ENCODE measurements around the gene GSK3A. TPM values are rescaled to one million over a fixed set of nuclear protein-coding genes. Genes with fewer than 3 reads are reported as not detected.
A peak's percentile ranks its signal among the peaks of the same experiment; 100 is the strongest.

Gene GSK3A
- polyA plus RNA-seq, 2 donors: 32.9 TPM

GRCh38 chr19:42250666-42251531, 8.5 kb upstream of the GSK3A start:
- 13 to 21% methylated on average over 15 to 19 of the region's 19 CpGs for WGBS, 2 donors
- no peaks in the 10 kb centered on the region for H3K27me3 ChIP-seq (ENCODE audit: control insufficient read depth in 1 of 2, insufficient read depth in 2 of 2, low read length in 2 of 2)
- H3K27ac ChIP-seq (ENCODE audit: low read depth in 2 of 2, low read length in 1 of 2): peak overlapping the region; percentile 96 to 99
- H3K36me3 ChIP-seq (ENCODE audit: control insufficient read depth in 2 of 2, insufficient read depth in 2 of 2, low read length in 1 of 2): peaks cover 0 to 7% of the 10 kb centered on the region in 2 donors
- peaks cover 6 to 24% of the 10 kb centered on the region in 2 donors for H3K4me1 ChIP-seq (ENCODE audit: control insufficient read depth in 2 of 2, insufficient read depth in 2 of 2, low read length in 1 of 2)
- no peak overlapping the region for H3K4me3 ChIP-seq (ENCODE audit: low read depth in 1 of 2, low read length in 2 of 2)
- H3K9me3 ChIP-seq (ENCODE audit: control insufficient read depth in 2 of 2, insufficient read depth in 1 of 2, low read depth in 1 of 2, low read length in 1 of 2): no peaks in the 10 kb centered on the region

- Histone ChIP-seq H3K27ac (ENCODE audit: low read depth in 2 of 2, low read length in 1 of 2) (peak overlapping the region; percentile 62 to 99), H3K36me3 (ENCODE audit: control insufficient read depth in 2 of 2, insufficient read depth in 2 of 2, low read length in 1 of 2) (peaks cover 0 to 7% of the 10 kb centered on the region in 2 donors), H3K9me3 (ENCODE audit: control insufficient read depth in 2 of 2, insufficient read depth in 1 of 2, low read depth in 1 of 2, low read length in 1 of 2) (no peaks in the 10 kb centered on the region), H3K4me3 (ENCODE audit: low read depth in 1 of 2, low read length in 2 of 2) (no peak overlapping the region), H3K4me1 (ENCODE audit: control insufficient read depth in 2 of 2, insufficient read depth in 2 of 2, low read length in 1 of 2) (peaks cover 6 to 22% of the 10 kb centered on the region in 2 donors), H3K27me3 (ENCODE audit: control insufficient read depth in 1 of 2, insufficient read depth in 2 of 2, low read length in 2 of 2) (no peaks in the 10 kb centered on the region)
- WGBS, 2 donors: 59 to 64% methylated on average over 15 of the region's 15 CpGs
Measured at GRCh38 chr19:42250183-42250665, 7.8 kb upstream of the GSK3A start.

- H3K4me3 ChIP-seq (ENCODE audit: low read depth in 1 of 2, low read length in 2 of 2): no peak overlapping the region
- peaks cover 6 to 24% of the 10 kb centered on the region in 2 donors for H3K4me1 ChIP-seq (ENCODE audit: control insufficient read depth in 2 of 2, insufficient read depth in 2 of 2, low read length in 1 of 2)
- peak overlapping the region; percentile 62 to 99 for H3K27ac ChIP-seq (ENCODE audit: low read depth in 2 of 2, low read length in 1 of 2)
- no peaks in the 10 kb centered on the region for H3K27me3 ChIP-seq (ENCODE audit: control insufficient read depth in 1 of 2, insufficient read depth in 2 of 2, low read length in 2 of 2)
- WGBS, 2 donors: 71 to 76% methylated on average over 6 of the region's 6 CpGs
- peaks cover 0 to 7% of the 10 kb centered on the region in 2 donors for H3K36me3 ChIP-seq (ENCODE audit: control insufficient read depth in 2 of 2, insufficient read depth in 2 of 2, low read length in 1 of 2)
- H3K9me3 ChIP-seq (ENCODE audit: control insufficient read depth in 2 of 2, insufficient read depth in 1 of 2, low read depth in 1 of 2, low read length in 1 of 2): no peaks in the 10 kb centered on the region
Measured at GRCh38 chr19:42249769-42250168, 7.4 kb upstream of the GSK3A start.

GRCh38 chr19:42249149-42249750, 6.8 kb upstream of the GSK3A start:
- no peak overlapping the region for H3K4me3 ChIP-seq (ENCODE audit: low read depth in 1 of 2, low read length in 2 of 2)
- peaks cover 6 to 24% of the 10 kb centered on the region in 2 donors for H3K4me1 ChIP-seq (ENCODE audit: control insufficient read depth in 2 of 2, insufficient read depth in 2 of 2, low read length in 1 of 2)
- no peaks in the 10 kb centered on the region for H3K9me3 ChIP-seq (ENCODE audit: control insufficient read depth in 2 of 2, insufficient read depth in 1 of 2, low read depth in 1 of 2, low read length in 1 of 2)
- H3K36me3 ChIP-seq (ENCODE audit: control insufficient read depth in 2 of 2, insufficient read depth in 2 of 2, low read length in 1 of 2): peaks cover 0 to 7% of the 10 kb centered on the region in 2 donors
- H3K27me3 ChIP-seq (ENCODE audit: control insufficient read depth in 1 of 2, insufficient read depth in 2 of 2, low read length in 2 of 2): no peaks in the 10 kb centered on the region
- no peak overlapping the region for H3K27ac ChIP-seq (ENCODE audit: low read depth in 2 of 2, low read length in 1 of 2)
- WGBS, 2 donors: 80% methylated on average over 32 to 36 of the region's 36 CpGs

- WGBS, 2 donors: 84 to 90% methylated on average over 38 to 41 of the region's 41 CpGs
- H3K36me3 ChIP-seq (ENCODE audit: control insufficient read depth in 2 of 2, insufficient read depth in 2 of 2, low read length in 1 of 2): peaks cover 0 to 7% of the 10 kb centered on the region in 2 donors
- H3K27me3 ChIP-seq (ENCODE audit: control insufficient read depth in 1 of 2, insufficient read depth in 2 of 2, low read length in 2 of 2): no peaks in the 10 kb centered on the region
- H3K4me1 ChIP-seq (ENCODE audit: control insufficient read depth in 2 of 2, insufficient read depth in 2 of 2, low read length in 1 of 2): peaks cover 6 to 24% of the 10 kb centered on the region in 2 donors
- no peak overlapping the region for H3K27ac ChIP-seq (ENCODE audit: low read depth in 2 of 2, low read length in 1 of 2)
- H3K9me3 ChIP-seq (ENCODE audit: control insufficient read depth in 2 of 2, insufficient read depth in 1 of 2, low read depth in 1 of 2, low read length in 1 of 2): no peaks in the 10 kb centered on the region
- H3K4me3 ChIP-seq (ENCODE audit: low read depth in 1 of 2, low read length in 2 of 2): no peak overlapping the region
Measured at GRCh38 chr19:42248270-42249148, 6.1 kb upstream of the GSK3A start.

GRCh38 chr19:42247640-42248199, 5.3 kb upstream of the GSK3A start:
- Histone ChIP-seq H3K9me3 (ENCODE audit: control insufficient read depth in 2 of 2, insufficient read depth in 1 of 2, low read depth in 1 of 2, low read length in 1 of 2) (no peaks in the 10 kb centered on the region), H3K4me3 (ENCODE audit: low read depth in 1 of 2, low read length in 2 of 2) (no peak overlapping the region), H3K27ac (ENCODE audit: low read depth in 2 of 2, low read length in 1 of 2) (no peak overlapping the region), H3K4me1 (ENCODE audit: control insufficient read depth in 2 of 2, insufficient read depth in 2 of 2, low read length in 1 of 2) (peaks cover 6 to 23% of the 10 kb centered on the region in 2 donors), H3K27me3 (ENCODE audit: control insufficient read depth in 1 of 2, insufficient read depth in 2 of 2, low read length in 2 of 2) (no peaks in the 10 kb centered on the region), H3K36me3 (ENCODE audit: control insufficient read depth in 2 of 2, insufficient read depth in 2 of 2, low read length in 1 of 2) (peaks cover 0 to 7% of the 10 kb centered on the region in 2 donors)
- WGBS, 2 donors: 84 to 91% methylated on average over 6 of the region's 6 CpGs

- peaks cover 0 to 7% of the 10 kb centered on the region in 2 donors for H3K36me3 ChIP-seq (ENCODE audit: control insufficient read depth in 2 of 2, insufficient read depth in 2 of 2, low read length in 1 of 2)
- 66% methylated on average over 7 of the region's 7 CpGs for WGBS, 2 donors
Measured at GRCh38 chr19:42246922-42247639, 4.7 kb upstream of the GSK3A start.

GRCh38 chr19:42246143-42246921, 3.9 kb upstream of the GSK3A start:
- Histone ChIP-seq H3K4me1 (ENCODE audit: control insufficient read depth in 2 of 2, insufficient read depth in 2 of 2, low read length in 1 of 2) (peaks cover 3 to 12% of the 10 kb centered on the region in 2 donors), H3K27ac (ENCODE audit: low read depth in 2 of 2, low read length in 1 of 2) (peak overlapping the region; percentile 6 to 27)
- 17 to 19% methylated on average over 10 of the region's 10 CpGs for WGBS, 2 donors

More at GRCh38 chr19:42246922-42247639, 4.7 kb upstream of the GSK3A start:
- Histone ChIP-seq H3K4me3 (ENCODE audit: low read depth in 1 of 2, low read length in 2 of 2) (no peak overlapping the region), H3K4me1 (ENCODE audit: control insufficient read depth in 2 of 2, insufficient read depth in 2 of 2, low read length in 1 of 2) (peaks cover 3 to 18% of the 10 kb centered on the region in 2 donors), H3K9me3 (ENCODE audit: control insufficient read depth in 2 of 2, insufficient read depth in 1 of 2, low read depth in 1 of 2, low read length in 1 of 2) (no peaks in the 10 kb centered on the region), H3K27ac (ENCODE audit: low read depth in 2 of 2, low read length in 1 of 2) (peak overlapping the region in 1 of 2 donors; percentile 6), H3K27me3 (ENCODE audit: control insufficient read depth in 1 of 2, insufficient read depth in 2 of 2, low read length in 2 of 2) (no peaks in the 10 kb centered on the region)

More at GRCh38 chr19:42246143-42246921, 3.9 kb upstream of the GSK3A start:
- no peaks in the 10 kb centered on the region for H3K9me3 ChIP-seq (ENCODE audit: control insufficient read depth in 2 of 2, insufficient read depth in 1 of 2, low read depth in 1 of 2, low read length in 1 of 2)
- no peak overlapping the region for H3K4me3 ChIP-seq (ENCODE audit: low read depth in 1 of 2, low read length in 2 of 2)
- peaks cover 0 to 7% of the 10 kb centered on the region in 2 donors for H3K36me3 ChIP-seq (ENCODE audit: control insufficient read depth in 2 of 2, insufficient read depth in 2 of 2, low read length in 1 of 2)
- no peaks in the 10 kb centered on the region for H3K27me3 ChIP-seq (ENCODE audit: control insufficient read depth in 1 of 2, insufficient read depth in 2 of 2, low read length in 2 of 2)
